HCT116 (cell line): ENCODE measurements around the gene SIGLECL1. TPM values are rescaled to one million over a fixed set of nuclear protein-coding genes. Genes with fewer than 3 reads are reported as not detected.

Experiments
- ATAC-seq: fragments of 200-7000 bp; cut with Tn5 transposase; 2 replicates; pipeline ENCODE4 v1.9.1; 2020; ENCODE audit warnings: mild to moderate bottlenecking, moderate library complexity
- BruUV-seq: library from RNA; stranded (reverse); fragments of 400-500 nt; replicated peaks from 2 replicates; lab custom pipeline; 2021; lab: Mats Ljungman, UMichigan
- CTCF ChIA-PET: fragments of 300-600 bp; sonication (Branson Sonifier 250); formaldehyde crosslinking; loops from one replicate; lab custom pipeline; 2021; ENCODE audit warnings: antibody characterized with exemption; lab: Charles Lee
- POLR2A ChIA-PET: fragments of 300-600, 350-600 bp; sonication (Branson Sonifier 250); formaldehyde crosslinking; loops from one replicate; lab custom pipeline; 2021; ENCODE audit warnings: antibody characterized with exemption; lab: Charles Lee
- RAD21 ChIA-PET, 2 experiments: fragments of 300-600 bp; sonication (Branson Sonifier 250); formaldehyde crosslinking; loops; one replicate each; lab custom pipeline; 2023; ENCODE audit warnings: low total read pairs in 2 of 2; ENCODE audit not compliant: uncharacterized antibody in 2 of 2, unreplicated experiment in 2 of 2, low non-redundant PET in 1 of 2; lab: Charles Lee
- DNase-seq: peaks from one replicate; pipeline ENCODE4 v3.0.0-alpha.2; 2010; ENCODE audit warnings: low read depth, low spot score
- H2AFZ ChIP-seq: fragments of 200-600 bp; shearing (Covaris generic), sonication (generic); 2 replicates; pipeline ENCODE4 v1.6.1; 2017; ENCODE audit warnings: low read depth, mixed run types, mixed read lengths, antibody characterized with exemption, low read length; ENCODE audit not compliant: poor library complexity, severe bottlenecking
- H3K27ac ChIP-seq: 2 replicates; pipeline ENCODE4 v1.5.1; 2012; ENCODE audit warnings: low read depth, low read length
- H3K27me3 ChIP-seq: fragments of 200-600 bp; sonication (generic); 2 replicates; pipeline ENCODE4 v1.6.1; 2016; ENCODE audit warnings: mixed run types, low read length, mixed read lengths; ENCODE audit not compliant: insufficient read depth
- H3K36me3 ChIP-seq, 2 experiments: fragments of 200-500 bp in 1 of 2; fragments of 200-600 bp in 1 of 2; sonication (Bioruptor generic) in 1 of 2; sonication (generic) in 1 of 2; 2 replicates each; pipeline versions ENCODE4 v1.5.1 to v1.6.1; 2014 to 2016; ENCODE audit warnings: low read length in 2 of 2, inconsistent platforms in 1 of 2, mixed read lengths in 1 of 2, mixed run types in 1 of 2; ENCODE audit not compliant: insufficient read depth in 2 of 2, control insufficient read depth in 1 of 2
- H3K4me1 ChIP-seq, 2 experiments: fragments of 200-600 bp in 1 of 2; sonication (generic) in 1 of 2; 2 replicates each; pipeline versions ENCODE4 v1.5.1 to v1.6.1; 2012 to 2017; ENCODE audit warnings: low read length in 2 of 2, inconsistent platforms in 1 of 2, mild to moderate bottlenecking in 1 of 2, mixed read lengths in 1 of 2, mixed run types in 1 of 2, moderate library complexity in 1 of 2; ENCODE audit not compliant: insufficient read depth in 2 of 2, control insufficient read depth in 1 of 2
- H3K4me2 ChIP-seq: fragments of 200-600 bp; sonication (generic); 2 replicates; pipeline ENCODE4 v1.6.1; 2017; ENCODE audit warnings: mixed run types, low read length, mixed read lengths
- H3K4me3 ChIP-seq, 2 experiments: fragments of 200-600 bp in 1 of 2; sonication (generic) in 1 of 2; replicated peaks in 1 of 2; 2 replicates each; pipeline ENCODE4 v1.5.1; 2011 to 2016; ENCODE audit warnings: low read length in 2 of 2, control low read depth in 1 of 2, low read depth in 1 of 2, mild to moderate bottlenecking in 1 of 2, mixed read lengths in 1 of 2, mixed run types in 1 of 2
- H3K79me2 ChIP-seq: fragments of 200-600 bp; sonication (generic); 2 replicates; pipeline ENCODE4 v1.6.1; 2017; ENCODE audit warnings: mild to moderate bottlenecking, mixed run types, low read length, moderate library complexity, mixed read lengths; ENCODE audit not compliant: insufficient read depth
- H3K9ac ChIP-seq: fragments of 200-600 bp; sonication (generic); 2 replicates; pipeline ENCODE4 v1.6.1; 2016; ENCODE audit warnings: low read length, mixed read lengths
- H3K9me2 ChIP-seq: fragments of 200-600 bp; sonication (generic), shearing (Covaris generic); 2 replicates; pipeline ENCODE4 v1.6.1; 2017; ENCODE audit warnings: mixed run types, mild to moderate bottlenecking, moderate library complexity; ENCODE audit not compliant: insufficient read depth
- H3K9me3 ChIP-seq, 2 experiments: fragments of 200-500 bp in 1 of 2; fragments of 200-600 bp in 1 of 2; sonication (Bioruptor generic) in 1 of 2; sonication (generic) in 1 of 2; 2 replicates each; pipeline ENCODE4 v1.6.1; 2014 to 2017; ENCODE audit warnings: low read length in 2 of 2, mixed read lengths in 2 of 2, inconsistent platforms in 1 of 2, low read depth in 1 of 2, mild to moderate bottlenecking in 1 of 2, mixed run types in 1 of 2, moderate library complexity in 1 of 2; ENCODE audit not compliant: control insufficient read depth in 1 of 2, insufficient read depth in 1 of 2
- H4K20me1 ChIP-seq: fragments of 200-600 bp; sonication (generic), shearing (Covaris generic); 2 replicates; pipeline ENCODE4 v1.6.1; 2017; ENCODE audit warnings: mixed run types, mild to moderate bottlenecking, moderate library complexity; ENCODE audit not compliant: insufficient read depth
- ATF3 ChIP-seq: IDR thresholded peaks from 2 replicates; pipeline ENCODE4 v1.6.1; 2012
- CBX3 ChIP-seq: IDR thresholded peaks from 2 replicates; pipeline ENCODE4 v1.6.1; 2012; ENCODE audit warnings: low read depth
- CEBPB ChIP-seq: IDR thresholded peaks from 2 replicates; pipeline ENCODE4 v1.6.1; 2012; ENCODE audit warnings: low read depth
- EGR1 ChIP-seq: IDR thresholded peaks from 2 replicates; pipeline ENCODE4 v1.6.1; 2012; ENCODE audit warnings: low read depth
- ELF1 ChIP-seq: IDR thresholded peaks from 2 replicates; pipeline ENCODE4 v1.6.1; 2012; ENCODE audit warnings: low read depth, borderline replicate concordance
- EZH2phosphoT487 ChIP-seq: fragments of 200-600 bp; IDR thresholded peaks from 2 replicates; pipeline ENCODE4 v1.6.1; 2018; ENCODE audit warnings: antibody characterized with exemption, borderline replicate concordance
- FOSL1 ChIP-seq: IDR thresholded peaks from 2 replicates; pipeline ENCODE4 v1.6.1; 2012; ENCODE audit warnings: low read depth
- MAX ChIP-seq: IDR thresholded peaks from 2 replicates; pipeline ENCODE4 v1.6.1; 2012
- POLR2A ChIP-seq: IDR thresholded peaks from 2 replicates; pipeline ENCODE4 v1.7.0; 2011; ENCODE audit warnings: borderline replicate concordance; ENCODE audit not compliant: insufficient read depth, insufficient read length; ENCODE audit errors: extremely low read depth
- POLR2AphosphoS5 ChIP-seq: IDR thresholded peaks from 2 replicates; pipeline ENCODE4 v1.6.1; 2011; ENCODE audit warnings: mild to moderate bottlenecking, low read depth, low read length, moderate library complexity
- RAD21 ChIP-seq: IDR thresholded peaks from 2 replicates; pipeline ENCODE4 v1.6.1; 2012; ENCODE audit warnings: low read depth, mild to moderate bottlenecking
- REST ChIP-seq: IDR thresholded peaks from 2 replicates; pipeline ENCODE4 v1.6.1; 2012; ENCODE audit warnings: low read depth
- SIN3A ChIP-seq: IDR thresholded peaks from 2 replicates; pipeline ENCODE4 v1.6.1; 2012; ENCODE audit warnings: low read depth
- SP1 ChIP-seq: IDR thresholded peaks from 2 replicates; pipeline ENCODE4 v1.6.1; 2012; ENCODE audit warnings: low read depth
- SRF ChIP-seq: IDR thresholded peaks from 2 replicates; pipeline ENCODE4 v1.6.1; 2012; ENCODE audit warnings: low read depth
- TCF7L2 ChIP-seq: IDR thresholded peaks from 2 replicates; pipeline ENCODE4 v1.7.0; 2011; ENCODE audit warnings: borderline replicate concordance, inconsistent platforms; ENCODE audit not compliant: insufficient read depth, insufficient read length; ENCODE audit errors: extremely low read depth
- YY1 ChIP-seq: IDR thresholded peaks from 2 replicates; pipeline ENCODE4 v1.6.1; 2011; ENCODE audit warnings: low read length, low read depth, moderate library complexity, mild to moderate bottlenecking; ENCODE audit not compliant: insufficient replicate concordance; ENCODE audit errors: extremely low read depth
- ZBTB33 ChIP-seq: IDR thresholded peaks from 2 replicates; pipeline ENCODE4 v1.6.1; 2011; ENCODE audit warnings: mild to moderate bottlenecking, low read length, moderate library complexity; ENCODE audit not compliant: insufficient replicate concordance; ENCODE audit errors: extremely low read depth
- ZFX ChIP-seq: fragments of 450-650 bp; IDR thresholded peaks from 2 replicates; pipeline ENCODE4 v1.6.1; 2017
- ZNF274 ChIP-seq: fragments of 200-500 bp; sonication (Bioruptor generic); IDR thresholded peaks from 2 replicates; pipeline ENCODE4 v1.6.1; 2014; ENCODE audit warnings: mild to moderate bottlenecking, low read depth, low read length, inconsistent platforms
- intact Hi-C: fragments of 100-400 bp; cut with micrococcal nuclease; formaldehyde crosslinking; loops from 2 replicates; pipeline ENCODE4 v1.10.0; 2022
- total RNA-seq: library from RNA; stranded (reverse); gene quantifications from one replicate; pipeline ENCODE4 v1.2.1, GENCODE V29; 2021; ENCODE audit not compliant: unreplicated experiment

Gene SIGLECL1
- total RNA-seq, 1 experiment from 2014 or later, result not detected

GRCh38 chr19:51227966-51228365, 22.9 kb upstream of the SIGLECL1 start:
- Histone ChIP-seq H3K9ac (no peak overlapping the region), H3K79me2 (no peaks in the 10 kb centered on the region), H3K4me2 (no peak overlapping the region), H3K4me1 (no peaks in the 10 kb centered on the region), H3K36me3 (no peaks in the 10 kb centered on the region), H3K27me3 (no peaks in the 10 kb centered on the region), H3K9me3 (no peaks in the 10 kb centered on the region), H3K9me2 (no peaks in the 10 kb centered on the region), H3K4me3 (no peak overlapping the region), H4K20me1 (no peaks in the 10 kb centered on the region), H2AFZ (no peak overlapping the region), H3K27ac (no peak overlapping the region)
- intact Hi-C loops, result no loop called here
- ChIA-PET RAD21 (no interaction called here), POLR2A (no interaction called here), CTCF (no interaction called here)
- no peak for DNase-seq
- BruUV-seq, result no TSS peak
- no peak for ATAC-seq
- TF ChIP-seq TCF7L2 (no peak), ELF1 (no peak), CEBPB (no peak), CBX3 (no peak), ZNF274 (no peak), ZBTB33 (no peak), ATF3 (no peak), ZFX (no peak), YY1 (no peak), SP1 (no peak), SRF (no peak), REST (no peak), RAD21 (no peak), POLR2AphosphoS5 (no peak), MAX (no peak), EGR1 (no peak), FOSL1 (no peak), SIN3A (no peak), POLR2A (no peak), EZH2phosphoT487 (no peak)
